Stimulated activated naive CD8-positive, alpha-beta T cell treated with anti-CD3 and anti-CD28 coated beads, Interleukin-15, amount 100 ng/mL, for 72 hours (primary cell): ENCODE measurements around the gene PHRF1.
A peak's percentile ranks its signal among the peaks of the same experiment; 100 is the strongest.

Source experiments
- ATAC-seq: fragments of 150-1000 bp; cut with Tn5 transposase; 2 replicates; pipeline ENCODE4 v1.10.0; 2021; ENCODE audit warnings: mild to moderate bottlenecking, moderate library complexity
- DNase-seq, 2 donors: peaks; one replicate each; pipeline ENCODE4 v3.0.0; 2021 to 2022
- H3K27ac Mint-ChIP-seq, 2 donors: one replicate each; pipeline ENCODE4 v1.8.0; 2022; ENCODE audit warnings: mild to moderate bottlenecking in 2 of 2, mixed read lengths in 2 of 2, moderate library complexity in 2 of 2
- H3K27me3 Mint-ChIP-seq: one replicate; pipeline ENCODE4 v1.8.0; 2022; ENCODE audit warnings: mixed read lengths
- H3K4me1 Mint-ChIP-seq: one replicate; pipeline ENCODE4 v1.8.0; 2022; ENCODE audit warnings: mild to moderate bottlenecking, mixed read lengths
- H3K4me3 Mint-ChIP-seq, 2 donors: one replicate each; pipeline ENCODE4 v1.8.0; 2022; ENCODE audit warnings: mild to moderate bottlenecking in 2 of 2, mixed read lengths in 2 of 2, moderate library complexity in 1 of 2
- H3K9me3 Mint-ChIP-seq, 2 donors: one replicate each; pipeline ENCODE4 v1.8.0; 2022; ENCODE audit warnings: mixed read lengths in 2 of 2

PHRF1 gene

GRCh38 chr11:617912-618682 lies 41.8 kb downstream of the PHRF1 start:
- H3K27me3 Mint-ChIP-seq, result no peaks in the 10 kb centered on the region

GRCh38 chr11:618856-619627 lies 42.8 kb downstream of the PHRF1 start:
- ATAC-seq (no peak), DNase-seq (no peak)
- Mint-ChIP-seq H3K4me3 (no peak overlapping the region), H3K4me1 (peaks cover 28% of the 10 kb centered on the region), H3K27ac (peak overlapping the region in 1 of 2 donors; percentile 93), H3K27me3 (no peaks in the 10 kb centered on the region), H3K9me3 (no peaks in the 10 kb centered on the region)

More at GRCh38 chr11:617912-618682, 41.8 kb downstream of the PHRF1 start:
- H3K27ac Mint-ChIP-seq, result peak overlapping the region in 1 of 2 donors; percentile 93
- ATAC-seq, result no peak
- H3K4me3 Mint-ChIP-seq, result no peak overlapping the region
- peaks cover 38% of the 10 kb centered on the region for H3K4me1 Mint-ChIP-seq
- DNase-seq, result no peak
- no peaks in the 10 kb centered on the region for H3K9me3 Mint-ChIP-seq

GRCh38 chr11:619628-620050 lies 43.4 kb downstream of the PHRF1 start:
- peaks cover 22% of the 10 kb centered on the region for H3K4me1 Mint-ChIP-seq
- H3K4me3 Mint-ChIP-seq, result no peak overlapping the region
- DNase-seq (no peak), ATAC-seq (no peak)
- no peaks in the 10 kb centered on the region for H3K9me3 Mint-ChIP-seq
- H3K27me3 Mint-ChIP-seq, result peaks cover 2% of the 10 kb centered on the region
- no peak overlapping the region for H3K27ac Mint-ChIP-seq

DNA sequence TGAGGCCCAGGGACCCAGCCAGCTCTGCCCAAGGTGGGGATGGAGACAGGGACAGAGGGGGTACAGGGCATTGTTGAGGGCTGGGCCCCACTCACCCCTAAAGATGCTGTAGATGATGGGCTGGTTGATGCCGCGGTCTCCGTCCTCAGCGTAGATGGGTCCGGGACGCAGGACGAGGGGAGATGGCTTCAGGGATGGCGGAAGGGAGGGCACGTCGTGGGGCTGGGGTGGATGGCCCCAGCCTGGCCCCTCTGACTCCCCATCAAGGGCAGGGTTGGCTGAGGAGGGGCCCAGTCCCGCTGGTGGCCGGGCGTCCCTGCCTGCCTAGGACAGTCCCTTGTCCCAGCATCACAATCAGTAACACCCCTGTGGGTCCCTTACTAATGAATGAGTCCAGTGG lies 43.9 kb downstream of the PHRF1 start:
- H3K27ac Mint-ChIP-seq, result no peak overlapping the region

GRCh38 chr11:620935-621814 lies 44.9 kb downstream of the PHRF1 start:
- Mint-ChIP-seq H3K27me3 (peaks cover 18% of the 10 kb centered on the region), H3K9me3 (no peaks in the 10 kb centered on the region), H3K4me3 (no peak overlapping the region), H3K4me1 (peaks cover 10% of the 10 kb centered on the region), H3K27ac (no peak overlapping the region)
- ATAC-seq, result no peak
- no peak for DNase-seq

More for the DNA sequence above, 43.9 kb downstream of the PHRF1 start:
- ATAC-seq, result no peak
- DNase-seq, result no peak
- Mint-ChIP-seq H3K27me3 (peaks cover 8% of the 10 kb centered on the region), H3K4me3 (no peak overlapping the region), H3K4me1 (peaks cover 16% of the 10 kb centered on the region), H3K9me3 (no peaks in the 10 kb centered on the region)

DNA sequence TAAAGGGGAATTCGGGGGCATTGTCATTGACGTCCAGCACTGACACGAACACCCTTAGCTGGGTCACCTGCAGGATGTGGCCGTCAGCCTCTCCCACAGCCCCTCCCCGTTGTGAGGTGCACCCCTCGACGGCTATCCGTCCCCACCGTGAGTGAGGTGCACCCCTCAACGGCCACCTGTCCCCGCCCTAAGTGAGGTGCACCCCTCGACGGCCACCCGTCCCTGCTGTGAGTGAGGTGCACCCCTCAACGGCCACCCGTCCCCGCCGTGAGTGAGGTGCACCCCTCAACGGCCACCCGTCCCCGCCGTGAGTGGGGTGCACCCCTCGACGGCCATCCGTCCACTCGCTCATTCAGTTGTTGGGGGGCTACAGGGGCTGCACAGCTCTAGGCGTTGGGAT lies 45.6 kb downstream of the PHRF1 start:
- Mint-ChIP-seq H3K9me3 (no peaks in the 10 kb centered on the region), H3K27ac (peak overlapping the region in 1 of 2 donors; percentile 64), H3K4me1 (peaks cover 9% of the 10 kb centered on the region), H3K27me3 (peaks cover 24% of the 10 kb centered on the region), H3K4me3 (no peak overlapping the region)
- ATAC-seq, result no peak
- no peak for DNase-seq

DNA sequence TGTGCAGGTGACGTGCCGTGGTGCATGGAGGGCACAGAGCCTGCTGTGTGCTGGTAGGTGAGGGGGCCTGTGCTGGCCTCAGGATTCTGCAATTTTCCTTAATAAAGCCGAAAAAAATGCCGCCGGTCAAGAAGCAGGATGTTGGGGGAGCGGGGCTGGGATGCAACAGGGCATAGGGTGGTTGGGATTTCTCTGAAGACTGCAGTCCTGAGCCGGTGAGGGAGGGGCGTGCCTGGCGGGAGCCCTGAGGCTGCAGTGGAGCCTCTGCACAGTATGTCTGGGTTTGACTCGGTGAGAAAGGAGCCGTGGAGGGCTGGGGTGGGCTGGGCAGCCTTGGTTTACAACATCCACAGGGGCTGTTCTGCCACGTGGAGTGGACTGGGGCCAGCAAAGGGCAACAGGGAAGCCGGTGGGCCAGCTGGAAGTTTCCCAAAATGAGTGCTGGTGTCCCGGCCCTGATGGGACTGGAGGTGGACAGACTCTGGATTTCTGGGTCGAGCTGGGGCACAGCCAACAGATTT lies 47.1 kb downstream of the PHRF1 start:
- ATAC-seq, result no peak
- H3K27ac Mint-ChIP-seq, result peak overlapping the region in 1 of 2 donors; percentile 56
- no peak for DNase-seq
- peaks cover 35% of the 10 kb centered on the region for H3K27me3 Mint-ChIP-seq
- H3K4me3 Mint-ChIP-seq, result no peak overlapping the region
- no peaks in the 10 kb centered on the region for H3K9me3 Mint-ChIP-seq
- H3K4me1 Mint-ChIP-seq, result peaks cover 18% of the 10 kb centered on the region

DNA sequence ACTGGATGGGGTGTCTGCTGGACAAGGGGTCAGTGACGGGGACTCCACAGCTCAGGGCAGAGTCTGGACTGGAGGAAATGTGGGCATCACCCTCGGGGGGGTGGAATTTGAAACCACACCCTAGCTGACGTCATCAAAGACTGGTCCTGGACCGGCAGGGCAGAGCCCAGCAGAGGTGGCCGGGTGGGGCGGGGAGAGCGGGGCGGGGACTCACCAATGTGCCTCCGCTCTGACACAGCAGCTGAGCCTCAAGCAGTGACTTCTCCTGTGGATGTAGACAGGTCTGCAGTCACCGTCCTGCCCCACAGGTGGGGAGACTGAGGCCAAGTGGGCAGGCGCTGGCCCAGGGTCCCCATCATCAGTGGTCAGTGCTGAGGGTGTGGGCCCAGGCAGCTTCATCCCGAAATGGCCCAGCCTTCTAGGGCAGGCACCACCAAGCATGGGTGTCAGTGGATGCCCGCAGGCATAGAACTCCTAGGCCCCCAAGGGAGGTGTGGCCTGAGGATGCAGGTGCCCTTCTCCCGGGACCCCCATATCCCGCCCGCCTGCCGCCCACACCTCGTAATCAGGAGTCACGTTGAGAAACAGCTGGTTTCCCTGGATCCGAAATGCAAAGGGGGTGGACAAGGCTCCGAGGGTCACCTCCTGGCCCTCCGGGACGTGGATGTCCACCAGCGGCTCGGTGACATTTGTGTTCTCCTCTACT lies 47.9 kb downstream of the PHRF1 start:
- Mint-ChIP-seq H3K9me3 (no peaks in the 10 kb centered on the region), H3K4me3 (no peak overlapping the region), H3K27me3 (peaks cover 41% of the 10 kb centered on the region), H3K27ac (no peak overlapping the region), H3K4me1 (peaks cover 25% of the 10 kb centered on the region)
- DNase-seq, result peak in 1 of 2 donors; percentile 16
- ATAC-seq, result no peak

DNA sequence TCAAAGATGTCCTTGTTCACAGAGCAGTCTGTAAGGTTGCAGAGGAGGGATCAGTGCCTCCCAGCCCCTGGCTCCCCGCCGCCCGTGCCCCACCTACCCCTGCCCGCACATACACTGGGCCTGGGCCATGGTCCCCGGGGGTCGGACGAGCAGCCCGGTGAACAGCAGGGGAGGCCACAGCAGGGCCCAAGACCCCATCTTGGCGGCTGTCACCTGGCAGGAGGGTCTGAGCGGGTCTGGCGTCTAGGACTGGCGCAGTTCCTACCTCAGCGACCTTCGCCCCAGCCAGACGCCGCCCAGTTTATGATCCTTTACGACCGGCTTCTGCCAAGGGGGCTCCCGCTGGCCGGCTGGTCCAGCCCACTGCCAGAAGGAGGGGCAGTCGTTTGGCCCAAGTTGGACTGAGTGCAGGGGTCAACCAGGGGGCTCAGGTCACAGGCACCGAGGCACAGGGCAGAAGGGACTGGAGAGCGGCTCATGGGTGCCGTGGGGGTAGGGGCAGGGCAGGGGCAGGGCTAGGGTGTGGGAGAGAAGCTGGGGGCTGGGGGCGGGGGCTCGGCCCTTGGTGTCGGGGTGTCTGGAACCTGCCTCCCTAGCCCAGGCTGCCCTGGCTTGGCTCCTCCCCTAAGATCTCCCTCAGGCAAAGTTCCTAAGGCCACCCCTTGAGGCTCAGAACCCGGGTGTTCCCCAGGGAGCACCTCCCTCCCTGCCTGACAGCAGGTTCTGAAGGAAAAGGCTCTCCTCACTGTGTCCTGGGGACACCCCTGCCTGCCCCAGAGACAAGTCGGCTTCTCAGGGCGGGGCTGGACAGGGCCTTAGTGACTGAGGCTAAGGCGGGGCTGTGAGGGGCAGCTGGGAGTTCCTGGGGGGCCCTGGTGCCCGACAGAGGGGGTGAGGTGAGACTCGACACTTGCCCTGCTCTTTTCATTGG lies 48.7 kb downstream of the PHRF1 start, which contains the start of gene CDHR5:
TSS of gene CDHR5 (minus strand) at position 251 of the 931 bp plus-strand sequence. CDS start at position 198, 53 bp downstream.
- H3K27ac Mint-ChIP-seq, result no peak within 1 kb of the TSS
- DNase-seq, result peak in 1 of 2 donors; percentile 8
- H3K9me3 Mint-ChIP-seq, result no peaks in the 10 kb centered on the region
- peaks cover 33% of the 10 kb centered on the region for H3K4me1 Mint-ChIP-seq
- no peak within 1 kb of the TSS for H3K4me3 Mint-ChIP-seq
- H3K27me3 Mint-ChIP-seq, result peaks cover 41% of the 10 kb centered on the region
- ATAC-seq, result no peak

DNA sequence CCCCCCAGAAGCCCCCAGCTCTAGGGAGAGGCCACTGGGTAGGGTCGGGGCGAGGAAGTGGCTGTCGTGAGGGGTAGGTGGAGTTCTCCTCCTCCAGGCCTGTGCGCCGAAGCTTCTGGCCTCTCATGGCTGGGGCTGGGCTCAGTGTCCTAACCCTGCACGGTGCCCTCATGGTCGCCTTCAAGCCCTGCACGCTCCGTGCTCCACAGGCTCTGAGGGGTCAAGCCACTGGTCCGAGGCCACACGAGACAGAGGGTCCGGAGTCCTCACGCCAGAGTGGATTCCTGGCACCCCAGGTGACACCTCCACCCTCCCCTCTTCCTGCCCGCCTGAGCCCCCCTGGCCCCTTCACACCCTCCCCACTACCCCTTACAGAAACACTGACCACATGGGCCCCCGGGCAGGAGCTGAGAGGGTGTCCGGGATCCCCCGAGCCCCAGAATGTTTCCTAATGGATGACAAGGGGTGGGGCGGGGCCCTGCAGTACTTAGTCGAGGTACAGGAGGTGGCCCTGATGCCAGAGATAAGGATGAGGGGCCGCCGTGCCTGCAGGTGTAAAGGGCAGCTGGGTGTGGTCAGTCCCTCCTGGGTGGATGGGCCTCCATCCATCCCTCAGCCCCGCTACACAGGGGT lies 49.5 kb downstream of the PHRF1 start:
- DNase-seq (peak in 1 of 2 donors; percentile 11), ATAC-seq (no peak)
- no peak overlapping the region for H3K27ac Mint-ChIP-seq
- H3K4me3 Mint-ChIP-seq, result peak overlapping the region in 1 of 2 donors; percentile 33
- peaks cover 33% of the 10 kb centered on the region for H3K4me1 Mint-ChIP-seq
- H3K27me3 Mint-ChIP-seq, result peaks cover 41% of the 10 kb centered on the region
- no peaks in the 10 kb centered on the region for H3K9me3 Mint-ChIP-seq

DNA sequence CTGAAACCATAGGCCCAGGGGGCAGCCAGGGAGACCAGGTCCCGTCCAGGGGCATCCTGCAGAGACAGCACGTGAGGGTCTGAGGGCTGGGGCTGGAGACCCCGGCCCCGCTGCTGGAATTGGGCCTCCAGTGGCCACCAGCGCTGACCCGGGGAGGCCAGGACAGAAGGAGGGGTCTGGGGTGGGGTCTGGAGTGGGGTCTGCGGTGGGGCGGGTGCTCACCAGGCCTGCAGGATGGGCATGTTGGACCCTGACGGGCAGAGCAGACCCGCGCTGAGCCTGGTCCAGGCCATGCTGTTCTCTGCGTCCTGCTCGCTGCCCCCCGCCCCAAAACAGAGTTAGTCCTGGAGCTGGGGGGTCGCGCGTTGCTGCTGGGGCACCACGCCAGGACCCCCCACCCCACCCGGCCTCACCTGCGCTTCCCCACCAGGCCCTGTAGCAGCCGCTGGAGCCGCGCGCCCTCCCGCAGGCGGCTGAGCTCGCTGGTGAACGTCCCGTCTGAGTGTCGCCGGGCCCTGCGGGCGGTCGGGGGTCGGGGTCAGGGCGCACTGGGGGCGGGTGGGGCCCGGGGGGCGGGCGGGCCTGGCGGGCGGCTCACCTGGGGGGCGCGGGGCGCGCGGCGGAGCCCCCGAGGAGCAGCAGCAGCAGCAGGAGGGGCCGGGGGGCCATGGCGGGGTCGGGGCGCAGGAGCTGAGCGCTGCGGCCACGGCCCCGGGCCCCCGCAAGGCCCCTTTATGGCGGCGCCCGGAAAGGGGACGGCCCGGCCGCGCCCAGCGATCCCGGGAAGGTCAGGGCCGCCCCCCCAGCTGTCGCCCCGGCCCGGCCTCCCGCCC lies 50.4 kb downstream of the PHRF1 start, which contains the start of gene SCT:
TSS of gene SCT (minus strand) at position 707 of the 833 bp plus-strand sequence. CDS start at position 669, 38 bp downstream.
- no peaks in the 10 kb centered on the region for H3K9me3 Mint-ChIP-seq
- H3K27ac Mint-ChIP-seq, result peak within 1 kb of the TSS in 1 of 2 donors; percentile 48
- peak; percentile 5 for ATAC-seq
- DNase-seq, result no peak
- H3K4me3 Mint-ChIP-seq, result peak within 1 kb of the TSS; percentile 62 to 72
- H3K4me1 Mint-ChIP-seq, result peaks cover 33% of the 10 kb centered on the region
- H3K27me3 Mint-ChIP-seq, result peaks cover 41% of the 10 kb centered on the region

- ATAC-seq (no peak), DNase-seq (no peak)
- H3K27me3 Mint-ChIP-seq, result peaks cover 41% of the 10 kb centered on the region
- no peak overlapping the region for H3K27ac Mint-ChIP-seq
- H3K4me3 Mint-ChIP-seq, result peak overlapping the region in 1 of 2 donors; percentile 72
- peaks cover 33% of the 10 kb centered on the region for H3K4me1 Mint-ChIP-seq
- no peaks in the 10 kb centered on the region for H3K9me3 Mint-ChIP-seq
Measured at GRCh38 chr11:627308-627576, 51.0 kb downstream of the PHRF1 start.

- ATAC-seq (no peak), DNase-seq (no peak)
- Mint-ChIP-seq H3K9me3 (no peaks in the 10 kb centered on the region), H3K27me3 (peaks cover 41% of the 10 kb centered on the region), H3K27ac (peak overlapping the region in 1 of 2 donors; percentile 74), H3K4me3 (peak overlapping the region; percentile 62 to 72), H3K4me1 (peaks cover 33% of the 10 kb centered on the region)
Measured at GRCh38 chr11:628056-628455, 51.8 kb downstream of the PHRF1 start.
